GM10266 (cell line): ENCODE measurements around the gene UBD.

Experiments used
- DNase-seq: peaks from one replicate; pipeline ENCODE4 v3.0.0; 2012; ENCODE audit errors: extremely low spot score
- CTCF ChIP-seq: IDR thresholded peaks from 2 replicates; pipeline ENCODE4 v1.5.1; 2012; ENCODE audit warnings: mild to moderate bottlenecking, low read depth; ENCODE audit not compliant: control insufficient read depth, insufficient read depth; ENCODE audit errors: missing control alignments

The UBD gene

GRCh38 chr6:29520232-29520631 lies 39.3 kb downstream of the UBD start:
- no peak for DNase-seq
- no peak for TF ChIP-seq CTCF

GRCh38 chr6:29519291-29520010 lies 40.1 kb downstream of the UBD start:
- no peak for DNase-seq
- TF ChIP-seq CTCF, result no peak

GRCh38 chr6:29517728-29518440 lies 41.6 kb downstream of the UBD start:
- no peak for TF ChIP-seq CTCF
- DNase-seq, result no peak

GRCh38 chr6:29517245-29517644 lies 42.3 kb downstream of the UBD start:
- DNase-seq, result no peak
- TF ChIP-seq CTCF, result no peak

- DNase-seq, result no peak
- TF ChIP-seq CTCF, result no peak
These were observed 43.4 kb downstream of the UBD start for GRCh38 chr6:29516108-29516507.

GRCh38 chr6:29510746-29511300 lies 48.7 kb downstream of the UBD start:
- DNase-seq, result no peak

More at GRCh38 chr6:29510746-29511300, 48.7 kb downstream of the UBD start:
- TF ChIP-seq CTCF, result no peak
